GM18907 (cell line): ENCODE measurements around the gene MGAT5B.

ENCODE experiments used
- ATAC-seq: cut with Tn5 transposase; IDR thresholded peaks from one replicate; pipeline ENCODE4 v1.9.1; 2021; ENCODE audit warnings: mild to moderate bottlenecking, moderate library complexity; ENCODE audit not compliant: unreplicated experiment

MGAT5B gene

DNA sequence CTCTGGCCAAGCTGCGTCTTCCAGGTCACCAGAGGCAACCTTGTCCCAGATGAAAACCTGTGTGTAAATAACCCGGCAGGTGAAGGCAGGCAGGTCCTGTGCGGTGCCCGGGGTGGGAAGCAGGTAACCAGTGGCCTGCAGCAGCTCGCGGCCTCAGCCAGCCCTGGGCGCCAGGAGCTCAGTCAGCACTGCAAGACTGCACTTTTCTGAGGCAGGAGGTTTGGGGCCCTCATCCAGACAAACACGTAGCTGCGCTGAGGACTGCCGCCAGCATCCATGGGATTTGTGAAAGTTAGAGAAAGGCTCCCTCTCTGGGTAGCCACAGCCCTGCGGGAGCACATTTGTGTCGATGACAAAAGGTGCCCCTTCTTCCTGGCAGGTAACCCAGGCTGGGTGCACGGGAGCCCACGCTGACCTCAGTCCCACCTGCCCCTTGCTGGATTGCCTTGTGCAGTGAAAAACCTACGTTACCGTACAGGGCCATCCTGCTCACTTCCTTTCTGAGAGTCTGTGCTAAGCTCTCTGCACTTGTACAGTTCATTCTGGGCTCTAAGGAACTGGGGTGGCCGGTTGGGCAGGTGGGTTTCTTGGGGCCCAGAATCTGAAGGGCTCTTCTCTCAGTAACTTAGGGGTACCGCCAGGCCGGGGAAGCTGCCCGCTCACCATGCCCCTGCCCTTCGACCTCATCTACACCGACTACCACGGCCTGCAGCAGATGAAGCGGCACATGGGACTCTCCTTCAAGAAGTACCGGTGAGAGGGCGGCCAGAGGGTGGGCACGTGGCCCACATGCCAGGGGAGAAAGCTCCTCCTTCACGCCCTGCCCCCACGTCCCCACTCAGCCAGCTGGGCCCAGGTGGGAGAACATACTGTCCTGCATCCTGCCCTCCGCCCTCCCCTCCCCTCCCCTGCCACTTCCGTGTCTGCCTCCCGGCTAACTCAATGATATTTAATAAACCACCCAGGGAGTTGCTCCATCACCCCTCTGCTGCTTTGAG, 56.4 kb downstream of the MGAT5B start:
- ATAC-seq, result no peak

GRCh38 chr17:76925441-76925891, 57.3 kb downstream of the MGAT5B start:
- ATAC-seq, result no peak

- ATAC-seq, result no peak
Measured at GRCh38 chr17:76926237-76926866, 58.1 kb downstream of the MGAT5B start.

GRCh38 chr17:76927577-76927976, 59.4 kb downstream of the MGAT5B start:
- ATAC-seq, result no peak

DNA sequence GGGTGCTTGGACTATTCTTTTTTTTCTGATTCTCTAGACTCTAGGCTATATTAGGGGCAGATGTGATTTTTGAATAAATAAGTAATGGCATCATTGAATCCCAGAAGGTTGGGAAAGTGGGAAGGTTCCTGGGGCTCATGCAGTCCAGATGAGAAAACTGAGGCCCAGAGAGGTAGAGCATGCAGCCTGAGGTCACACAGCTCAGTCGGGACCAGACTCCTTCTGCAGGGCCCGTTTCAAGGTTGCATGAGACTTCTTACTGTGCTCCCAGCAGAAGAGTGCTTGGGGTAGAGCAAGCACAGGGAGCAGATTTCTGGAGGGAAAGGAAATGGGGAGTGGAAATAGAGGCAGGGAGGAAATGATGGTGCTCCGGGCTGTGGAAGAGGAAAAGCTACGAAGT, 59.8 kb downstream of the MGAT5B start:
- no peak for ATAC-seq

DNA sequence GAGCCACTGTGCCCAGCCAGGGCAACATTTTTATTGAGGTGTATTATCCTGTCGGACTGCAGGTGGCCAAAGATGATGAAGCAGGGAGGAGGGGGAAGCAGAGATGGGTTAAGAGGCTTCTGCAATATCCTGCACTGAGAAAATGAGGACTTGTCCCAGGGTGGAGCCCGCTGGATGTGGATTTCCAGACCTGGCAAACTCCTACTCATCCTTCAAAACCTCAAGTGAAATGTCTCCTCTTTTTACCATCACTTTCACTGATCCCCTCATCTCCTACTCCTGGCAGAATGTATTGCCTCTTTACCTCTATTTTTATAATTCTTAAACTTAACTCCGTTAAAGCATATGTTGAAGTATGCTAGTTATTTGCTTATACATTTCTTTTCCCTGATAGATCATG, 60.9 kb downstream of the MGAT5B start:
- no peak for ATAC-seq

DNA sequence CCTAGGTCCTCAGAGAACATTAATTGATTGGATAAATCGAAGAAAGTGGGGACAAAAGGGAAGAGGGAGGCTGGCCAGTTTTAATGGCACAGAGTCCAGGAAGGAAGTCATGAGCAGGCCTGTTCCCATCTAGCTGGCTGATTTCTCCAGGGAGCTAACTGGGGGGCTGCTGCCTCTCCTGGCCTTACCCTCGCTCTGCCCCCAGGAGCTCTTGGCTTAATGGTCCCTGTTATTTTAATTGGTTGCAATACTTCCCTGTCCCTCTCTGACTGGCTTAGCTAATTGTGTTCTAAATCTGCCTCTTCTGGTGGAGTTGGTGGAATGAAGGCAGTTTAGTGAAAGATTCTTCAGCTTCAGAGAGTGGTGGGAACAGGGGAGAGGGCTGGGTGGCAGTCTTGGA, 61.4 kb downstream of the MGAT5B start:
- ATAC-seq, result no peak

- ATAC-seq, result no peak
Measured at GRCh38 chr17:76930107-76930506, 61.9 kb downstream of the MGAT5B start.

- ATAC-seq, result no peak
Measured at GRCh38 chr17:76932402-76933333, 64.5 kb downstream of the MGAT5B start.

DNA sequence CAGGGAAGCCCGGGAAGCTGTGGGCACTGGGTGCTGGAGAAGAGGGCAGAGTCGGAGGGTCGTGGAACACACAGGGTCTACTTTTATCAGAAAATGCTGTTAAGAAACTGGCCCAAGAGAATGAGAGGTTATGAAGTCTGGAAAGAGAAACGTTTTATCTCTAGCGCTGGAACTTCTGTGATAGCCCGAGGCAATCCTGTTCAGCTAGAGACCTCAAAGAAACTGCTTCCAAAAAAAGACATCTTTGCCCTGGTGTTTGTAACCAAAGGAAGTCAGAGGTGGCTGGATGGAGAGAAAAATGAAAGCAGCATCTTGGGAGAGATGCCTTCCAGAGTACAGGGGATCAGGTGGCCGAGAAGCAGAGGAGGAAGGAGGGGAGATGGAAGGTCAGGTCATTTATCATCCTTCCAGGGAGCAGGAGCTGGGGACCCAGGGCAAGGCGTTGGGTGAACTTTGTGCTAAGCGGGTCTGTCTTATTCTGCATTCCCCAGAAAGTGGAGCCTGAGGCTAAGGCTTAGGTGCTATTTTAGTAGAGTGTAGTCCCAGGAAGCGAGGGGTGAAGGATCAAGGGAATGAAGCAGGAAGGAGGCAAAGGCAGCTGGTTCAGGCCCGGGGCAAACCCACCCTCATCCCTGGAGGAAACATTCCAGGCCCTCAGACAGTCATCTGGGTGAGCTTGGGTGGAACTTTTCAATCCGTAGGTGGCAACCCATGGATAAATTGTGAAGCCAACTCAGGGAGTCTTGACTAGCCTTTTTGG, 66.5 kb downstream of the MGAT5B start:
- ATAC-seq, result no peak

GRCh38 chr17:76935331-76935730, 67.1 kb downstream of the MGAT5B start:
- ATAC-seq, result no peak

GRCh38 chr17:76937238-76937637, 69.0 kb downstream of the MGAT5B start:
- ATAC-seq, result no peak

DNA sequence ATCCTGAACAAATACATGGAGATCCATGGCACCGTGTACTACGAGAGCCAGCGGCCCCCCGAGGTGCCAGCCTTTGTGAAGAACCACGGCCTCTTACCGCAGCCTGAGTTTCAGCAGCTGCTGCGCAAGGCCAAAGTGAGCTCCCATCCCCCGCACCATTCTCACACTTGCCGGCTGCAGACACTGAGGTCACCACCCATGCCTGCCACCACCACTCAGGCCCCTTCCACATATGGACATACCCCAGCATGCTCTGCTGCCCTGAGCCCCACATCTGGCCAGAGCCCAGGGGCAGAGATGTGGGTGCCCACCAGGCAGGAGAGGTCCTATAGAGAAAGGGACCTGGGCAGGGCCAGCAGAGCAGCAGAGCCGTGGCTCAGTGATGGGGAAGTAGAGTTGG, 69.8 kb downstream of the MGAT5B start:
- no peak for ATAC-seq

GRCh38 chr17:76940295-76940694, 72.1 kb downstream of the MGAT5B start:
- ATAC-seq, result no peak

- ATAC-seq, result no peak
Measured at GRCh38 chr17:76940738-76941350, 72.6 kb downstream of the MGAT5B start.

- no peak for ATAC-seq
Measured at GRCh38 chr17:76943202-76943601, 75.0 kb downstream of the MGAT5B start.

DNA sequence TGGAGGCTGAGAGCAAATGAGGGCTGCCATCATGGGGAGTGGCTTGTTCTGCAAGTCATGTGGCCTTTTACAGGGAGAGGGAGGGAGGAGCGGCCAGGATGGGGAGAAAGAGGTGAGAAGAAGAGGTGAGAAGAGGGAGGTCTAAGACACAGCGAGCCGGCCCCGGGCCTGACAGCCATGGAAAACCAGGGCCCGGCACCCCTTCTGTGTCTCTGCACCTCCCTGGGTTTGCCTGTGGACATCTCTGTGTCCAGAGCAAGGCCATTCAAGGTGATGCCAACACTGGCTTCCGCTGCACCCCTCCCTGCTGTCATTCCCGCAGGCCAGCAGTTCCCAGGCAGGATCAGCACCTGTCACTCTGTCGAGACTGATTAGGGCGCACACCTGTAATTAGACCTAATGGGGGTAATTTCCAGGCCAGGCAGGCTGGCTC, 75.6 kb downstream of the MGAT5B start:
- no peak for ATAC-seq

- ATAC-seq, result no peak
Measured at GRCh38 chr17:76944477-76944876, 76.3 kb downstream of the MGAT5B start.

GRCh38 chr17:76946111-76946771, 78.0 kb downstream of the MGAT5B start:
- no peak for ATAC-seq
